Hepatocyte (in vitro differentiated cells): Measurements from ENCODE around the gene ROBO1. TPM values are rescaled to one million over a fixed set of nuclear protein-coding genes. Genes with fewer than 3 reads are reported as not detected.

ENCODE experiments used
- DNase-seq: peaks from one replicate; pipeline ENCODE4 v3.0.0-alpha.2; 2016; ENCODE audit warnings: low spot score
- H2AFZ ChIP-seq: fragments of 200-600 bp; sonication (generic); 2 replicates; pipeline ENCODE4 v1.6.0; 2016; ENCODE audit warnings: antibody characterized with exemption, mild to moderate bottlenecking
- H3K27ac ChIP-seq: fragments of 200-600 bp; sonication (generic); 2 replicates; pipeline ENCODE4 v1.5.1; 2016; ENCODE audit warnings: mild to moderate bottlenecking
- H3K27me3 ChIP-seq: fragments of 200-600 bp; sonication (generic); 2 replicates; pipeline ENCODE4 v1.6.1; 2016
- H3K36me3 ChIP-seq: fragments of 200-600 bp; sonication (generic); replicated peaks from 2 replicates; pipeline ENCODE4 v1.5.1; 2016; ENCODE audit warnings: low read depth; ENCODE audit not compliant: insufficient read depth
- H3K4me1 ChIP-seq: fragments of 200-600 bp; sonication (generic); 2 replicates; pipeline ENCODE4 v1.5.1; 2016; ENCODE audit warnings: mild to moderate bottlenecking, moderate library complexity; ENCODE audit not compliant: insufficient read depth
- H3K4me2 ChIP-seq: fragments of 200-600 bp; sonication (generic); 2 replicates; pipeline ENCODE4 v1.6.0; 2016
- H3K4me3 ChIP-seq: fragments of 200-600 bp; sonication (generic); 2 replicates; pipeline ENCODE4 v1.5.1; 2016; ENCODE audit warnings: mild to moderate bottlenecking
- H3K79me2 ChIP-seq: fragments of 200-600 bp; sonication (generic); 2 replicates; pipeline ENCODE4 v1.6.0; 2017; ENCODE audit warnings: mild to moderate bottlenecking
- H3K9me2 ChIP-seq: fragments of 200-600 bp; sonication (generic); replicated peaks from 2 replicates; pipeline ENCODE4 v1.6.0; 2017; ENCODE audit warnings: mild to moderate bottlenecking; ENCODE audit not compliant: insufficient read depth
- H3K9me3 ChIP-seq: fragments of 200-600 bp; sonication (generic); 2 replicates; pipeline ENCODE4 v1.5.1; 2016; ENCODE audit warnings: low read depth, mild to moderate bottlenecking
- H4K20me1 ChIP-seq: fragments of 200-600 bp; sonication (generic); 2 replicates; pipeline ENCODE4 v1.6.0; 2016; ENCODE audit warnings: mild to moderate bottlenecking; ENCODE audit not compliant: insufficient read depth, poor library complexity, severe bottlenecking
- CTCF ChIP-seq: fragments of 200-600 bp; sonication (generic); IDR thresholded peaks from 2 replicates; pipeline ENCODE4 v1.5.1; 2016; ENCODE audit warnings: antibody characterized with exemption, mild to moderate bottlenecking; ENCODE audit not compliant: poor library complexity
- EZH2 ChIP-seq: fragments of 200-600 bp; sonication (generic); IDR thresholded peaks from 2 replicates; pipeline ENCODE4 v1.6.1; 2016; ENCODE audit warnings: antibody characterized with exemption, mild to moderate bottlenecking, borderline replicate concordance
- EZH2phosphoT487 ChIP-seq: fragments of 200-600 bp; sonication (generic); IDR thresholded peaks from one replicate; pipeline ENCODE4 v1.6.1; 2018; ENCODE audit warnings: antibody characterized with exemption, mild to moderate bottlenecking, low read depth, moderate library complexity; ENCODE audit not compliant: unreplicated experiment, severe bottlenecking
- WGBS: methylation state at CpG from one replicate; pipeline ENCODE4 v1.1.6; 2016; ENCODE audit warnings: low lambda C conversion rate; ENCODE audit errors: missing lambda C conversion rate; 5-methylcytosine and 5-hydroxymethylcytosine counted together
- polyA plus RNA-seq: library from polyadenylated mRNA; unstranded; fragments of >200 nt; fragmentation: Nextera tagmentation; extraction: Ambion mirVana; gene quantifications from 2 replicates; pipeline ENCODE4 v1.2.1, GENCODE V29; 2016
- total RNA-seq: library from RNA; depleted of rRNA; stranded (reverse); fragments of >200 nt; gene quantifications from 2 replicates; pipeline ENCODE4 v1.2.3, GENCODE V29; 2014

Gene ROBO1
- total and polyA plus RNA-seq, 2 experiments from 2014 or later: 13.6 to 44.3 TPM

- Histone ChIP-seq H4K20me1 (no peaks in the 10 kb centered on the region), H3K27me3 (no peaks in the 10 kb centered on the region), H3K27ac (no peak overlapping the region), H3K9me2 (no peaks in the 10 kb centered on the region), H3K4me2 (no peak overlapping the region), H3K4me1 (no peaks in the 10 kb centered on the region), H2AFZ (no peak overlapping the region), H3K79me2 (no peaks in the 10 kb centered on the region), H3K36me3 (no peaks in the 10 kb centered on the region), H3K4me3 (no peak overlapping the region), H3K9me3 (no peaks in the 10 kb centered on the region)
- TF ChIP-seq EZH2: no peak
- peak; percentile 70 for TF ChIP-seq CTCF
- no peak for TF ChIP-seq EZH2phosphoT487
- 4% methylated on average over 2 of the region's 2 CpGs for WGBS
- peak; percentile 55 for DNase-seq
Measured at GRCh38 chr3:79517766-79518413, 249.9 kb downstream of the ROBO1 start.

- Histone ChIP-seq H3K36me3 (no peaks in the 10 kb centered on the region), H3K4me3 (no peak overlapping the region), H3K4me2 (no peak overlapping the region), H3K9me2 (no peaks in the 10 kb centered on the region), H3K27me3 (no peaks in the 10 kb centered on the region), H3K4me1 (no peaks in the 10 kb centered on the region), H2AFZ (no peak overlapping the region), H3K9me3 (no peaks in the 10 kb centered on the region), H3K79me2 (no peaks in the 10 kb centered on the region), H4K20me1 (no peaks in the 10 kb centered on the region), H3K27ac (no peak overlapping the region)
- WGBS: 87% methylated on average over 4 of the region's 4 CpGs
- TF ChIP-seq EZH2phosphoT487 (no peak), CTCF (no peak), EZH2 (no peak)
- DNase-seq: no peak
Measured at GRCh38 chr3:79516795-79517194, 251.0 kb downstream of the ROBO1 start.

- no peak for DNase-seq
- Histone ChIP-seq H3K27ac (no peak overlapping the region), H4K20me1 (no peaks in the 10 kb centered on the region), H3K4me1 (no peaks in the 10 kb centered on the region), H2AFZ (no peak overlapping the region), H3K9me3 (no peaks in the 10 kb centered on the region), H3K27me3 (no peaks in the 10 kb centered on the region), H3K9me2 (no peaks in the 10 kb centered on the region), H3K36me3 (no peaks in the 10 kb centered on the region), H3K4me2 (no peak overlapping the region), H3K4me3 (no peak overlapping the region), H3K79me2 (no peaks in the 10 kb centered on the region)
- 76% methylated on average over 4 of the region's 4 CpGs for WGBS
- TF ChIP-seq CTCF (no peak), EZH2 (no peak), EZH2phosphoT487 (no peak)
Measured at GRCh38 chr3:79515072-79515471, 252.7 kb downstream of the ROBO1 start.

- no peaks in the 10 kb centered on the region for H4K20me1 ChIP-seq
- no peak for DNase-seq
- H3K36me3 ChIP-seq: no peaks in the 10 kb centered on the region
- no peak overlapping the region for H2AFZ ChIP-seq
- WGBS: 54% methylated on average over 3 of the region's 3 CpGs
- no peaks in the 10 kb centered on the region for H3K9me3 ChIP-seq
- TF ChIP-seq EZH2: no peak
- TF ChIP-seq CTCF: no peak
- no peak for TF ChIP-seq EZH2phosphoT487
- no peaks in the 10 kb centered on the region for H3K9me2 ChIP-seq
- no peak overlapping the region for H3K4me3 ChIP-seq
- H3K4me2 ChIP-seq: no peak overlapping the region
- H3K27ac ChIP-seq: no peak overlapping the region
- H3K4me1 ChIP-seq: no peaks in the 10 kb centered on the region
- no peaks in the 10 kb centered on the region for H3K79me2 ChIP-seq
- no peaks in the 10 kb centered on the region for H3K27me3 ChIP-seq
Measured at GRCh38 chr3:79514069-79514468, 253.7 kb downstream of the ROBO1 start.
